Liver (tissue), 3 donors: ENCODE data around the gene SYTL1.

Source experiments
- EGR1 ChIP-seq, 2 donors: IDR thresholded peaks; 2 replicates each; pipeline ENCODE4 v1.6.1; 2016 to 2018; ENCODE audit warnings: antibody characterized with exemption in 2 of 2, low read depth in 2 of 2
- JUND ChIP-seq, 2 donors: IDR thresholded peaks; 2 replicates each; pipeline ENCODE4 v1.6.1; 2016; ENCODE audit warnings: antibody characterized with exemption in 2 of 2
- RAD21 ChIP-seq, 2 donors: IDR thresholded peaks; 2 replicates each; pipeline ENCODE4 v1.6.1; 2016; ENCODE audit warnings: antibody characterized with exemption in 2 of 2, mild to moderate bottlenecking in 2 of 2
- RXRA ChIP-seq, 2 donors: IDR thresholded peaks; 2 replicates each; pipeline ENCODE4 v1.6.1; 2017 to 2018; ENCODE audit warnings: antibody characterized with exemption in 2 of 2, mild to moderate bottlenecking in 1 of 2
- SP1 ChIP-seq: IDR thresholded peaks from 2 replicates; pipeline ENCODE4 v1.6.1; 2018; ENCODE audit warnings: antibody characterized with exemption, mild to moderate bottlenecking
- YY1 ChIP-seq: IDR thresholded peaks from 2 replicates; pipeline ENCODE4 v1.6.1; 2016; ENCODE audit warnings: antibody characterized with exemption, mild to moderate bottlenecking
- TF ChIP-seq, protein P1 (sequence below): fragments of 150-350 bp; IDR thresholded peaks from 2 replicates; pipeline ENCODE4 v1.5.1; 2017; ENCODE audit warnings: improper control_type of control experiment, low read depth, low read length; ENCODE audit not compliant: missing input control
- TF ChIP-seq, protein P2 (sequence below): IDR thresholded peaks from 2 replicates; pipeline ENCODE4 v1.6.1; 2016; ENCODE audit warnings: antibody characterized with exemption, mild to moderate bottlenecking
- TF ChIP-seq, protein P3 (sequence below): IDR thresholded peaks from 2 replicates; pipeline ENCODE4 v1.6.1; 2016; ENCODE audit warnings: antibody characterized with exemption
- TF ChIP-seq, protein P4 (sequence below): IDR thresholded peaks from 2 replicates; pipeline ENCODE4 v1.6.1; 2016; ENCODE audit warnings: antibody characterized with exemption
- donor health status: healthy.
- donor health status: healthy.

DNA sequence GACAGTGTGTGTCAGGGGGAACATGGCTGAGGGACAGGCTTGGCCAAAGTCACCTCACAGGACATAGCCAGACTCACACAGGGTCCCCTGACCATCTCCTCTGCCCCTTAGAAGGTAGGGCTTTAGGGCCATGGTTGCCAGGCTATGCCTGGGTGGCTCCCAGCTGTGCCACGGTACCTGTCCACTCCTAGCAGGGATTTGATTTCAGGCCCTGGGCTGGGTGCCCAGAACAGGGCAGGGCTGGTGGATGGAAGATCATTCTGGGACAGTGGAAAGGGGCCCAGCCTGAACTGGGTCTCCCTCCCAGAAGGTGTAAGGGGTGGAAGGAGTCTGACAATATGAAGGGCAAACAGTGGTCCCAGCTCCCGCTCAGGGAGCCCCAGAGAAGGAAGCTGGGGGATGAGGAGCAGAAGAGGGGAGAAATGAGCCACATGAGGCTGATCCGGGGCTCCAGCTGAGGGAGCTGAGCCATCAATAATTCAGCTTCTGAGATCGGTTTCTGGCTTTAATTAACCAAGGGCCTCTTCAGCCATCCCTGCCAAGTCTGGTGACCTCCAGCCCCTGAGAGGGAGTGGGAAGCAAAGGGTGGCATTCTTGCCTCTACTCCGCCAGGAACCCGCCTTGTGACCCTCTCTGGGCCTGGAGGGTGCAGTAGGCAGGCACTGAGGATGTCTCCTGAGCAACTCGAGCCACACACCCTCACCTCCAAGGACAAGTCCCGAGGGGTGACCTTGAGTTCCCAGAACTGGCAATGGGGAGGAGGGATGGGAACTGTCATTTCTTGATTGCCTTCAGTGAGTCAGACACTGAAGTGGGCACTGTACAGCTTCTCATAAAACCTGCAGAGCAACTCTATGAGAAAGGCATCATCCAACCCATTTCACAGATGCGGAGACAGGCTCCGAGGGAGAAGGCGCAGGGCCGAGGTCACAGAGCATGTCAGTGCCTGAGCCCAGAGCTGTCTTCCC lies 39.2 kb downstream of the SYTL1 start:
- TF ChIP-seq, protein P1, sequence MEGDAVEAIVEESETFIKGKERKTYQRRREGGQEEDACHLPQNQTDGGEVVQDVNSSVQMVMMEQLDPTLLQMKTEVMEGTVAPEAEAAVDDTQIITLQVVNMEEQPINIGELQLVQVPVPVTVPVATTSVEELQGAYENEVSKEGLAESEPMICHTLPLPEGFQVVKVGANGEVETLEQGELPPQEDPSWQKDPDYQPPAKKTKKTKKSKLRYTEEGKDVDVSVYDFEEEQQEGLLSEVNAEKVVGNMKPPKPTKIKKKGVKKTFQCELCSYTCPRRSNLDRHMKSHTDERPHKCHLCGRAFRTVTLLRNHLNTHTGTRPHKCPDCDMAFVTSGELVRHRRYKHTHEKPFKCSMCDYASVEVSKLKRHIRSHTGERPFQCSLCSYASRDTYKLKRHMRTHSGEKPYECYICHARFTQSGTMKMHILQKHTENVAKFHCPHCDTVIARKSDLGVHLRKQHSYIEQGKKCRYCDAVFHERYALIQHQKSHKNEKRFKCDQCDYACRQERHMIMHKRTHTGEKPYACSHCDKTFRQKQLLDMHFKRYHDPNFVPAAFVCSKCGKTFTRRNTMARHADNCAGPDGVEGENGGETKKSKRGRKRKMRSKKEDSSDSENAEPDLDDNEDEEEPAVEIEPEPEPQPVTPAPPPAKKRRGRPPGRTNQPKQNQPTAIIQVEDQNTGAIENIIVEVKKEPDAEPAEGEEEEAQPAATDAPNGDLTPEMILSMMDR, result no peak
- TF ChIP-seq, protein P2, sequence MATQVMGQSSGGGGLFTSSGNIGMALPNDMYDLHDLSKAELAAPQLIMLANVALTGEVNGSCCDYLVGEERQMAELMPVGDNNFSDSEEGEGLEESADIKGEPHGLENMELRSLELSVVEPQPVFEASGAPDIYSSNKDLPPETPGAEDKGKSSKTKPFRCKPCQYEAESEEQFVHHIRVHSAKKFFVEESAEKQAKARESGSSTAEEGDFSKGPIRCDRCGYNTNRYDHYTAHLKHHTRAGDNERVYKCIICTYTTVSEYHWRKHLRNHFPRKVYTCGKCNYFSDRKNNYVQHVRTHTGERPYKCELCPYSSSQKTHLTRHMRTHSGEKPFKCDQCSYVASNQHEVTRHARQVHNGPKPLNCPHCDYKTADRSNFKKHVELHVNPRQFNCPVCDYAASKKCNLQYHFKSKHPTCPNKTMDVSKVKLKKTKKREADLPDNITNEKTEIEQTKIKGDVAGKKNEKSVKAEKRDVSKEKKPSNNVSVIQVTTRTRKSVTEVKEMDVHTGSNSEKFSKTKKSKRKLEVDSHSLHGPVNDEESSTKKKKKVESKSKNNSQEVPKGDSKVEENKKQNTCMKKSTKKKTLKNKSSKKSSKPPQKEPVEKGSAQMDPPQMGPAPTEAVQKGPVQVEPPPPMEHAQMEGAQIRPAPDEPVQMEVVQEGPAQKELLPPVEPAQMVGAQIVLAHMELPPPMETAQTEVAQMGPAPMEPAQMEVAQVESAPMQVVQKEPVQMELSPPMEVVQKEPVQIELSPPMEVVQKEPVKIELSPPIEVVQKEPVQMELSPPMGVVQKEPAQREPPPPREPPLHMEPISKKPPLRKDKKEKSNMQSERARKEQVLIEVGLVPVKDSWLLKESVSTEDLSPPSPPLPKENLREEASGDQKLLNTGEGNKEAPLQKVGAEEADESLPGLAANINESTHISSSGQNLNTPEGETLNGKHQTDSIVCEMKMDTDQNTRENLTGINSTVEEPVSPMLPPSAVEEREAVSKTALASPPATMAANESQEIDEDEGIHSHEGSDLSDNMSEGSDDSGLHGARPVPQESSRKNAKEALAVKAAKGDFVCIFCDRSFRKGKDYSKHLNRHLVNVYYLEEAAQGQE, result no peak
- no peak for TF ChIP-seq YY1
- TF ChIP-seq RXRA (IDR thresholded peaks at IDR 0.05), result no peak
- TF ChIP-seq SP1, result no peak
- no peak for TF ChIP-seq JUND (IDR thresholded peaks at IDR 0.05)
- TF ChIP-seq, protein P3, sequence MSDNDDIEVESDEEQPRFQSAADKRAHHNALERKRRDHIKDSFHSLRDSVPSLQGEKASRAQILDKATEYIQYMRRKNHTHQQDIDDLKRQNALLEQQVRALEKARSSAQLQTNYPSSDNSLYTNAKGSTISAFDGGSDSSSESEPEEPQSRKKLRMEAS, result no peak
- TF ChIP-seq RAD21 (IDR thresholded peaks at IDR 0.05), result no peak
- TF ChIP-seq, protein P4, sequence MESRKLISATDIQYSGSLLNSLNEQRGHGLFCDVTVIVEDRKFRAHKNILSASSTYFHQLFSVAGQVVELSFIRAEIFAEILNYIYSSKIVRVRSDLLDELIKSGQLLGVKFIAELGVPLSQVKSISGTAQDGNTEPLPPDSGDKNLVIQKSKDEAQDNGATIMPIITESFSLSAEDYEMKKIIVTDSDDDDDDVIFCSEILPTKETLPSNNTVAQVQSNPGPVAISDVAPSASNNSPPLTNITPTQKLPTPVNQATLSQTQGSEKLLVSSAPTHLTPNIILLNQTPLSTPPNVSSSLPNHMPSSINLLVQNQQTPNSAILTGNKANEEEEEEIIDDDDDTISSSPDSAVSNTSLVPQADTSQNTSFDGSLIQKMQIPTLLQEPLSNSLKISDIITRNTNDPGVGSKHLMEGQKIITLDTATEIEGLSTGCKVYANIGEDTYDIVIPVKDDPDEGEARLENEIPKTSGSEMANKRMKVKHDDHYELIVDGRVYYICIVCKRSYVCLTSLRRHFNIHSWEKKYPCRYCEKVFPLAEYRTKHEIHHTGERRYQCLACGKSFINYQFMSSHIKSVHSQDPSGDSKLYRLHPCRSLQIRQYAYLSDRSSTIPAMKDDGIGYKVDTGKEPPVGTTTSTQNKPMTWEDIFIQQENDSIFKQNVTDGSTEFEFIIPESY, result no peak
- no peak for TF ChIP-seq EGR1 (IDR thresholded peaks at IDR 0.05; ENCODE audit: low read depth in 2 of 2)
